Fibroblast of lung (primary cell): ENCODE data around the gene UBAC1. TPM values are rescaled to one million over a fixed set of nuclear protein-coding genes. Genes with fewer than 3 reads are reported as not detected.

Experiments
- DNase-seq, 2 donors: peaks; one replicate each; pipeline versions ENCODE4 v3.0.0 to v3.0.0-alpha.2; 2010; ENCODE audit warnings: low read depth in 2 of 2
- H2AFZ ChIP-seq: 2 replicates; pipeline ENCODE4 v1.5.1; 2012; ENCODE audit warnings: low read length, control low read depth, inconsistent platforms
- H3K27ac ChIP-seq: 2 replicates; pipeline ENCODE4 v1.5.1; 2011; ENCODE audit warnings: low read length, control low read depth; ENCODE audit not compliant: insufficient read depth
- H3K27me3 ChIP-seq: 2 replicates; pipeline ENCODE4 v1.5.1; 2011; ENCODE audit warnings: mild to moderate bottlenecking, low read length; ENCODE audit not compliant: control insufficient read depth, insufficient read depth
- H3K36me3 ChIP-seq: 2 replicates; pipeline ENCODE4 v1.5.1; 2011; ENCODE audit warnings: low read length; ENCODE audit not compliant: control insufficient read depth, insufficient read depth
- H3K4me1 ChIP-seq: 2 replicates; pipeline ENCODE4 v1.5.1; 2011; ENCODE audit warnings: low read length; ENCODE audit not compliant: control insufficient read depth, insufficient read depth; ENCODE audit errors: extremely low read depth
- H3K4me2 ChIP-seq: 2 replicates; pipeline ENCODE4 v1.5.1; 2011; ENCODE audit warnings: low read length, control low read depth; ENCODE audit not compliant: insufficient read depth; ENCODE audit errors: extremely low read depth
- H3K4me3 ChIP-seq, 4 experiments: fragments of 200-600 bp in 1 of 4; sonication (generic) in 1 of 4; replicated peaks in 1 of 4; 2 replicates each; pipeline ENCODE4 v1.5.1; 2011 to 2016; ENCODE audit warnings: low read length in 4 of 4, low read depth in 3 of 4, mild to moderate bottlenecking in 3 of 4, control low read depth in 2 of 4, inconsistent platforms in 1 of 4, mixed read lengths in 1 of 4; ENCODE audit not compliant: insufficient read depth in 1 of 4; ENCODE audit errors: control extremely low read depth in 1 of 4
- H3K79me2 ChIP-seq: 2 replicates; pipeline ENCODE4 v1.5.1; 2012; ENCODE audit warnings: mild to moderate bottlenecking, low read length, inconsistent platforms; ENCODE audit not compliant: control insufficient read depth, insufficient read depth
- H3K9ac ChIP-seq: 2 replicates; pipeline ENCODE4 v1.5.1; 2011; ENCODE audit warnings: mild to moderate bottlenecking, low read length, control low read depth; ENCODE audit not compliant: insufficient read depth
- H3K9me3 ChIP-seq: 2 replicates; pipeline ENCODE4 v1.5.1; 2012; ENCODE audit warnings: low read depth, low read length; ENCODE audit not compliant: control insufficient read depth, insufficient read depth
- H4K20me1 ChIP-seq: 2 replicates; pipeline ENCODE4 v1.5.1; 2011; ENCODE audit warnings: low read length; ENCODE audit not compliant: control insufficient read depth, insufficient read depth; ENCODE audit errors: extremely low read depth
- EZH2 ChIP-seq: IDR thresholded peaks from 2 replicates; pipeline ENCODE4 v1.5.1; 2012; ENCODE audit warnings: low read length, control low read depth, mild to moderate bottlenecking; ENCODE audit errors: missing control alignments
- polyA plus RNA-seq, 2 donors: library from polyadenylated mRNA; depleted of rRNA in 1 of 2; stranded (reverse) in 1 of 2; unstranded in 1 of 2; fragments of >200 nt; gene quantifications; 2 replicates each; pipeline ENCODE4 v1.2.1, GENCODE V29; 2011 to 2012; ENCODE audit warnings: missing spikeins in 1 of 2
- total RNA-seq: library from RNA; depleted of rRNA; stranded (reverse); fragments of >200 nt; gene quantifications from 2 replicates; pipeline ENCODE4 v1.2.1, GENCODE V29; 2014
- TF ChIP-seq, protein P1 (sequence below), 2 donors: IDR thresholded peaks in 1 of 2; conservative IDR thresholded peaks in 1 of 2; 1 replicate in 1 of 2; 2 replicates in 1 of 2; pipeline ENCODE4 v1.5.1; 2011 to 2012; ENCODE audit warnings: low read length in 2 of 2, control low read depth in 1 of 2, inconsistent platforms in 1 of 2, low read depth in 1 of 2, mild to moderate bottlenecking in 1 of 2

Gene UBAC1
- total and polyA plus RNA-seq, 2 donors (not counting 1 experiment from before 2014, with no cell fraction given) = 26.8 to 30.6 TPM

DNA sequence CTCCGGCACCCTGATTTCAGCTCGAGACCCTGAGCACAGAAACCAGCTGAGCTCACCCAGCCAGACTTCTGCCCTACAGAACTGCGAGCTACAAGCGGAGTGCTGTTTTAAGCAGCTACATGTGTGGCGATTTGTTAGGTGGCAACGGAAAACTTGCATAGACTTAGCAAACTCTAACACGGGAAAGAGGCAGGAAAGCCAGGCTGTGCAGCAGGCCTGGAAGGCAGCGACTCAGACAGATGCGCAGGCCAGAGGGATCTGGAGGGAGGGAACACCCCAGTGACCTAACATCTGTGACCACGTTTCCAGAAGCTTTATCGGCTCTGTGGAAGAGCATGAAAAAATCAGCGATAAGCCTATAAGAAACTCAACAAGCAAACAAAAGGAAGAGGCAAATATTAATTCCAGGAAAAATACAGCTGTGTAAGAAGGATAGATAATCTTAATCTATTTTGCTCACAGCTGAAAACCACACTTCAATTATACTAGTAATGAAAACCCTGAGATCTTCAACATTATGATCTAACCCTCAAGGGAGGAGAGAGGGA lies 11.0 kb downstream of the UBAC1 start:
- Histone ChIP-seq H3K4me3 (no peak overlapping the region), H3K79me2 (no peaks in the 10 kb centered on the region), H3K36me3 (peaks cover 17% of the 10 kb centered on the region), H3K27ac (no peak overlapping the region), H3K9me3 (no peaks in the 10 kb centered on the region), H3K9ac (no peak overlapping the region), H4K20me1 (no peaks in the 10 kb centered on the region), H2AFZ (no peak overlapping the region), H3K4me2 (no peak overlapping the region), H3K27me3 (no peaks in the 10 kb centered on the region), H3K4me1 (no peaks in the 10 kb centered on the region)
- TF ChIP-seq, protein P1, sequence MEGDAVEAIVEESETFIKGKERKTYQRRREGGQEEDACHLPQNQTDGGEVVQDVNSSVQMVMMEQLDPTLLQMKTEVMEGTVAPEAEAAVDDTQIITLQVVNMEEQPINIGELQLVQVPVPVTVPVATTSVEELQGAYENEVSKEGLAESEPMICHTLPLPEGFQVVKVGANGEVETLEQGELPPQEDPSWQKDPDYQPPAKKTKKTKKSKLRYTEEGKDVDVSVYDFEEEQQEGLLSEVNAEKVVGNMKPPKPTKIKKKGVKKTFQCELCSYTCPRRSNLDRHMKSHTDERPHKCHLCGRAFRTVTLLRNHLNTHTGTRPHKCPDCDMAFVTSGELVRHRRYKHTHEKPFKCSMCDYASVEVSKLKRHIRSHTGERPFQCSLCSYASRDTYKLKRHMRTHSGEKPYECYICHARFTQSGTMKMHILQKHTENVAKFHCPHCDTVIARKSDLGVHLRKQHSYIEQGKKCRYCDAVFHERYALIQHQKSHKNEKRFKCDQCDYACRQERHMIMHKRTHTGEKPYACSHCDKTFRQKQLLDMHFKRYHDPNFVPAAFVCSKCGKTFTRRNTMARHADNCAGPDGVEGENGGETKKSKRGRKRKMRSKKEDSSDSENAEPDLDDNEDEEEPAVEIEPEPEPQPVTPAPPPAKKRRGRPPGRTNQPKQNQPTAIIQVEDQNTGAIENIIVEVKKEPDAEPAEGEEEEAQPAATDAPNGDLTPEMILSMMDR (conservative IDR thresholded peaks at IDR 0.05 in 1 of 2, IDR thresholded peaks at IDR 0.05 in 1 of 2; ENCODE audit: low read depth in 1 of 2, low read length in 2 of 2) = no peak
- TF ChIP-seq EZH2 = no peak
- no peak for DNase-seq

DNA sequence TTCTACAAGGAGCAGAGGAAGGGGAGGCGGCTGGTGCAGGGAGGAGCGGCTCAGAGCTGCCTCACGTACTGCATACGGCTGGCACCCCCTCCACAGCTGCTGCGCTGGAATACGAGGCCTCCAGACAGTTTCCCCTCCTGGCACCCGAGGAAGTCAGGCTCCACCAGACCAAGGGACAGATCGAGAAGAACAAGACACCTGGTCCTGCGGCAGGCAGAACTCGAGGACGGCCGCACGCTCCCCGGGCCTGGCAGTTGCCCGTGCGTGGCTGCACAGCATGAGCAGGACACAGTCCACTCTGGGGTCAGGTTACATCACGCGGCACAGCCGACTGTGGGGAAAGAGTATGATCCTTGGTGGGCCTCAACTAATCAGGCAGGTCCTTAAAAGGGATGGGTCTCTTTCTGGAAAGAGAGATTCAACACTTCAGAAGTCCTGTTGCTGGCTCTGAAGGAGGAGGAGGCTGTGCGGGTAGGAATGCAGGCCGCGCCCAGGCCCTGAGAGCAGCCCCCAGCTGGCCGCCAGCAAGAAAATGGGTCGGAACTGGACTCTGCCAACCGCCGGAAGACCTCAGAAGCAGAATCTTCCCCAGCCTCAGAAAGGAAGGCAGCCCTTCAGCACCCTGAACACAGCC lies 11.6 kb downstream of the UBAC1 start:
- Histone ChIP-seq H3K4me3 (no peak overlapping the region), H2AFZ (no peak overlapping the region), H3K4me1 (no peaks in the 10 kb centered on the region), H3K9me3 (no peaks in the 10 kb centered on the region), H3K4me2 (no peak overlapping the region), H4K20me1 (no peaks in the 10 kb centered on the region), H3K27me3 (no peaks in the 10 kb centered on the region), H3K79me2 (no peaks in the 10 kb centered on the region), H3K9ac (no peak overlapping the region), H3K36me3 (peaks cover 20% of the 10 kb centered on the region), H3K27ac (no peak overlapping the region)
- no peak for DNase-seq
- TF ChIP-seq, protein P1 (conservative IDR thresholded peaks at IDR 0.05 in 1 of 2, IDR thresholded peaks at IDR 0.05 in 1 of 2; ENCODE audit: low read depth in 1 of 2, low read length in 2 of 2) = no peak
- TF ChIP-seq EZH2 = no peak

DNA sequence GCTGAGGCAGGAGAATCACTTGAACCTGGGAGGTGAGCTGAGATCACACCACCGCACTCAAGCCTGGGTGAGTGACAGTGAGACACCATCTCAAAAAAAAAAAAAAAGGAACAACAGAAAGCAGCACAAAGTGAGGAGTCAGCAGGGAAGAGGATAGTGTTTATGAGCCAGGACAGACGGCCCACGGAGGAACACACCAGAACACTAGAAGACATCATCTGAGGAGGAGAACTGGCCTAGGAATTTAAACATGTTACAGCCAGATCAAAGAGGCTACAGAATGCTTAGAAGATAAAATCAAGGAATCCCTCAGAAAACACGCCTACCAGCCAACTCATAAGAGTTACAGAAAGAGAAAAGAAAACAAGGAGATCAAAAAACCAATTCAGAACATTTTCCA lies 12.2 kb downstream of the UBAC1 start:
- Histone ChIP-seq H3K4me3 (no peak overlapping the region), H3K9me3 (no peaks in the 10 kb centered on the region), H3K27ac (no peak overlapping the region), H3K79me2 (no peaks in the 10 kb centered on the region), H3K4me1 (no peaks in the 10 kb centered on the region), H3K36me3 (peaks cover 20% of the 10 kb centered on the region), H3K9ac (no peak overlapping the region), H4K20me1 (no peaks in the 10 kb centered on the region), H3K27me3 (no peaks in the 10 kb centered on the region), H2AFZ (no peak overlapping the region), H3K4me2 (no peak overlapping the region)
- DNase-seq = no peak
- no peak for TF ChIP-seq EZH2
- TF ChIP-seq, protein P1 (conservative IDR thresholded peaks at IDR 0.05 in 1 of 2, IDR thresholded peaks at IDR 0.05 in 1 of 2; ENCODE audit: low read depth in 1 of 2, low read length in 2 of 2) = no peak
